ENCODE measurements around the gene TAB2. TPM values are rescaled to one million over a fixed set of nuclear protein-coding genes. Genes with fewer than 3 reads are reported as not detected.

TAB2 gene
- total RNA-seq, 1 experiment from 2014 or later: 56.7 TPM

GRCh38 chr6:149373511-149373910, 56.0 kb downstream of the TAB2 start:
- no peaks in the 10 kb centered on the region for H4K20me1 ChIP-seq (ENCODE audit: insufficient read depth)
- RAD21 ChIA-PET (ENCODE audit: low non-redundant PET in 1 of 2, low total read pairs in 2 of 2, uncharacterized antibody in 2 of 2, unreplicated experiment in 2 of 2): no interaction called here
- TF ChIP-seq ELF1 (IDR thresholded peaks at IDR 0.05; ENCODE audit: borderline replicate concordance, low read depth): no peak
- no peak for TF ChIP-seq CEBPB (IDR thresholded peaks at IDR 0.05; ENCODE audit: low read depth)
- no peak for TF ChIP-seq CBX3 (IDR thresholded peaks at IDR 0.05; ENCODE audit: low read depth)
- no peak for TF ChIP-seq POLR2AphosphoS5 (IDR thresholded peaks at IDR 0.05; ENCODE audit: low read depth, low read length)
- no peak for TF ChIP-seq EGR1 (IDR thresholded peaks at IDR 0.05; ENCODE audit: low read depth)
- TF ChIP-seq, protein P1, sequence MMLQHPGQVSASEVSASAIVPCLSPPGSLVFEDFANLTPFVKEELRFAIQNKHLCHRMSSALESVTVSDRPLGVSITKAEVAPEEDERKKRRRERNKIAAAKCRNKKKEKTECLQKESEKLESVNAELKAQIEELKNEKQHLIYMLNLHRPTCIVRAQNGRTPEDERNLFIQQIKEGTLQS (IDR thresholded peaks at IDR 0.05): no peak
- no peak for TF ChIP-seq TCF7L2 (IDR thresholded peaks at IDR 0.05; ENCODE audit: borderline replicate concordance, extremely low read depth, insufficient read depth, insufficient read length)
- TF ChIP-seq POLR2A (IDR thresholded peaks at IDR 0.05; ENCODE audit: borderline replicate concordance, extremely low read depth, insufficient read depth, insufficient read length): no peak
- no peak for TF ChIP-seq EZH2 (IDR thresholded peaks at IDR 0.05)
- TF ChIP-seq RAD21 (IDR thresholded peaks at IDR 0.05; ENCODE audit: low read depth): no peak
- TF ChIP-seq EZH2phosphoT487 (IDR thresholded peaks at IDR 0.05; ENCODE audit: borderline replicate concordance): no peak
- no peak for TF ChIP-seq SIN3A (IDR thresholded peaks at IDR 0.05; ENCODE audit: low read depth)
- no peak for TF ChIP-seq FOSL1 (IDR thresholded peaks at IDR 0.05; ENCODE audit: low read depth)
- TF ChIP-seq SP1 (IDR thresholded peaks at IDR 0.05; ENCODE audit: low read depth): no peak
- no peak for TF ChIP-seq SRF (IDR thresholded peaks at IDR 0.05; ENCODE audit: low read depth)
- TF ChIP-seq ZNF274 (IDR thresholded peaks at IDR 0.05; ENCODE audit: low read depth, low read length): no peak
- TF ChIP-seq, protein P2, sequence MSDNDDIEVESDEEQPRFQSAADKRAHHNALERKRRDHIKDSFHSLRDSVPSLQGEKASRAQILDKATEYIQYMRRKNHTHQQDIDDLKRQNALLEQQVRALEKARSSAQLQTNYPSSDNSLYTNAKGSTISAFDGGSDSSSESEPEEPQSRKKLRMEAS (IDR thresholded peaks at IDR 0.05): no peak
- no peak for TF ChIP-seq JUND (IDR thresholded peaks at IDR 0.05)
- TF ChIP-seq, protein P3, sequence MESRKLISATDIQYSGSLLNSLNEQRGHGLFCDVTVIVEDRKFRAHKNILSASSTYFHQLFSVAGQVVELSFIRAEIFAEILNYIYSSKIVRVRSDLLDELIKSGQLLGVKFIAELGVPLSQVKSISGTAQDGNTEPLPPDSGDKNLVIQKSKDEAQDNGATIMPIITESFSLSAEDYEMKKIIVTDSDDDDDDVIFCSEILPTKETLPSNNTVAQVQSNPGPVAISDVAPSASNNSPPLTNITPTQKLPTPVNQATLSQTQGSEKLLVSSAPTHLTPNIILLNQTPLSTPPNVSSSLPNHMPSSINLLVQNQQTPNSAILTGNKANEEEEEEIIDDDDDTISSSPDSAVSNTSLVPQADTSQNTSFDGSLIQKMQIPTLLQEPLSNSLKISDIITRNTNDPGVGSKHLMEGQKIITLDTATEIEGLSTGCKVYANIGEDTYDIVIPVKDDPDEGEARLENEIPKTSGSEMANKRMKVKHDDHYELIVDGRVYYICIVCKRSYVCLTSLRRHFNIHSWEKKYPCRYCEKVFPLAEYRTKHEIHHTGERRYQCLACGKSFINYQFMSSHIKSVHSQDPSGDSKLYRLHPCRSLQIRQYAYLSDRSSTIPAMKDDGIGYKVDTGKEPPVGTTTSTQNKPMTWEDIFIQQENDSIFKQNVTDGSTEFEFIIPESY (IDR thresholded peaks at IDR 0.05; ENCODE audit: extremely low read depth, insufficient replicate concordance, low read length): no peak
- no peak for TF ChIP-seq YY1 (IDR thresholded peaks at IDR 0.05; ENCODE audit: extremely low read depth, insufficient replicate concordance, low read depth, low read length)
- H3K27me3 ChIP-seq (ENCODE audit: insufficient read depth, low read length): no peaks in the 10 kb centered on the region
- H3K4me1 ChIP-seq (ENCODE audit: control insufficient read depth in 1 of 2, insufficient read depth in 2 of 2, low read length in 2 of 2): no peaks in the 10 kb centered on the region
- no TSS peak for BruUV-seq (replicated peaks)
- DNase-seq (ENCODE audit: low read depth, low spot score) (no peak), ATAC-seq (no peak)
- H3K4me3 ChIP-seq (replicated peaks in 1 of 2; ENCODE audit: low read depth in 1 of 2, low read length in 2 of 2): no peak overlapping the region
- no peaks in the 10 kb centered on the region for H3K9me2 ChIP-seq (ENCODE audit: insufficient read depth)
- intact Hi-C loops (cut with micrococcal nuclease): no loop called here
- CTCF ChIA-PET: no interaction called here
- no peak overlapping the region for H3K4me2 ChIP-seq (ENCODE audit: low read length)
- no peak overlapping the region for H3K9ac ChIP-seq (ENCODE audit: low read length)
- no peak overlapping the region for H3K27ac ChIP-seq (ENCODE audit: low read depth, low read length)
- no peaks in the 10 kb centered on the region for H3K9me3 ChIP-seq (ENCODE audit: control insufficient read depth in 1 of 2, insufficient read depth in 1 of 2, low read depth in 1 of 2, low read length in 2 of 2)
- POLR2A ChIA-PET: no interaction called here
- H3K79me2 ChIP-seq (ENCODE audit: insufficient read depth, low read length): peaks cover 28% of the 10 kb centered on the region
- H2AFZ ChIP-seq (ENCODE audit: low read depth, low read length, poor library complexity, severe bottlenecking): no peak overlapping the region
- H3K36me3 ChIP-seq (ENCODE audit: control insufficient read depth in 1 of 2, insufficient read depth in 2 of 2, low read length in 2 of 2): peaks cover 3 to 6% of the 10 kb centered on the region in 2 experiments; a peak in 3 of 4 replicates

Data from HCT116 (cell line).